NCI-H2081 (cell line): ENCODE data around the gene ZIC2.

Experiments
- DNase-seq, 2 experiments: peaks; one replicate each; lab custom pipeline; 2025; lab: John Stamatoyannopoulos, UW

ZIC2 gene

DNA sequence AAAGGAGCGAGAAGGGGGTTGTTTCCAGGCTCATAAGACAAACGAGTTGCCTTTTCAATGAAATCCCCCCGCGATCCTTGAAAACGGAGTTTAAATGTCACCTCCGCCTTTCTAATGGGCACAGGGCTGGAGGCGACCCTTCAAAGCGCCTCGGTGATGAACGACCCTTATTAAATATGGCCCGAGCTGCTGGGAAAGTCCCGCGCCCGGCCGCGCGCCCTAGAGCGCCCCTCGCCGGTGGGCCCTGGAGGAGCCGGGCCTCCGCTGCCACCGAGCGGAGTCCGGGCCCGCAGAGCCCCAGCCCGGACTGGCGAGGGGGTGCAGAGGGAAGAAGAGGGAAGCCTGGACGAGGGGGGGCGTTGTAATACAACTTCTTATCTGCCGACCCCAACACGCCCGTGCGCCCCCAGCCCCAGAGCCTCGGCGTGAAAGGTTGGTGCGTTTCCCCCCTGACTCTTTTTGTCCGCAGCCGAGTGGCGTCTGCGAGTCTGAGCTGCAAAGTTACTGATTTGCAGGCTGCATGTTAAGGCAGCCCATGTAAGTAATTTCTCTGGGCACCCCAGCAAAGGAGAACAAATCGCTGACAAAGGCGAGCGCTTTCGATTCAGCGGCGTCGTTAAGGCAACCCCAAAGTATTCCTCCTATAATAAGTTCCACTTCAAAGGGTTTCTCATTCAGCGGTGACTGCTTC lies 21.9 kb upstream of the ZIC2 start:
- no peak for DNase-seq

DNA sequence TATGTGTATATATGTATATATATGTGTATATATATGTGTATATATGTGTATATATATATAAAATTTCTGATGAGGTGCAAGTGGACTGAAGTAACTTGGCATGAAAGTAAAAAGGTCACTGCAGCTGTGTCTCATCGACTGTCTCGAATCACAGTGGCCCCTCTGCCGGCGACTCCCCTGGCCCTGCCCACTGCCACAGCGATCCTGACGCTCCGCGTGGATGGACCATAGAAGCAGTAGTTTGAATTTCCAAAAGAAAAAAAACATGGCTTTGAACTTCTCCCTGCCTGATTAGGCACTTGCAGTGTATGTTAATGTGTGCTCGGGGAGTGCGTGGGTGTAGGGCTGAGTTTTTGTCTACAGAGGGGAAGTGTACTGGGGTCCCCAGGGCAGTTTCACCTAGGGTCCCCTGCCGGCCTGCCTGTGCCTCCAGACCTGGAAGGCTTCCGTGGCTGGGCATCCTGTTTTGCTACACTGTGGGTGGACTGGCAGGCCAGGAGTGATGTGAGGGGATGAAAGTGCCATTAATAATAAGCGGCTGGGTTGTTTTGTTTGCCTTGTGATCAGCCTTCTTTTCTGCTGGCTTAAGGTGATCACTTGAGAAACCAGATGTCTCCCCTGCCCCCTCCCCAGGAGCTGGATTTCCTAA lies 20.8 kb upstream of the ZIC2 start:
- DNase-seq: peak in 1 of 2 experiments; percentile 47

DNA sequence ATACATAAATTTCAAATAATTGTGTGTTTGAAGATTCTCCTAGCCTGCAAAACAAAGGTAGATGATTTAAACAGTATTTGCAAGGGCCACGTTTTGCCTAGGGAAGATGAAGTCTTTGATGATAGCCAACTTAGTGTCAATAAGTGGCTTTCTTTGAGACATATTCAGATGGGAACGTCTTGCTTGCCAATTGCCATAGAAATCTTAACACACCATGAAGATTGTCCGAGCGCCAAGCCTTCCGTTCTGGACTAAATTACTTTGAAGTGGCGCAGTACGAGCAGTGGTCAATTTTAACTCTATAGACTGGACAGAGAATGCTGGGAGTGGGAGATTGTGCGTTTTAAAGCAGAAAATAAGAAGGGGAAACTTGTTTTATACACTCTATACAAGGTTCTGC lies 19.9 kb upstream of the ZIC2 start:
- DNase-seq: no peak

DNA sequence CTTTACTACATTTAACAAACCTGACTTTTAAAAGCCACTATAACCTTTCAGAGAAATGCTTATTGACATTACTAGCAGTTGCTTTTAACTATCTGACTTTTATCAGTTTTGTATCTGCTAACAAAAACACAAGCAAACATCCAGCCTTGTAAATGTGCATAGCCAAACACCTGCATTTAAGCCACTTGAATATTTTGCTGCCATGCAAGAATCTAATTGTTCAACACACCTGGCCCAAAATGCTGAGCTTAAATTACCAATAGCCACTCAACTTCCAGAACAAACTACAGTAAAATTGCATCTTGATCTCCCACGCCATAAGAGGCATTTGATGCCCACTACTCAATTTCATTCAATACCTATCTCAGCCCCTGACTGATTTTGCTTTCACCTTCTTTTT lies 19.3 kb upstream of the ZIC2 start:
- peak in 1 of 2 experiments; percentile 53 for DNase-seq

DNA sequence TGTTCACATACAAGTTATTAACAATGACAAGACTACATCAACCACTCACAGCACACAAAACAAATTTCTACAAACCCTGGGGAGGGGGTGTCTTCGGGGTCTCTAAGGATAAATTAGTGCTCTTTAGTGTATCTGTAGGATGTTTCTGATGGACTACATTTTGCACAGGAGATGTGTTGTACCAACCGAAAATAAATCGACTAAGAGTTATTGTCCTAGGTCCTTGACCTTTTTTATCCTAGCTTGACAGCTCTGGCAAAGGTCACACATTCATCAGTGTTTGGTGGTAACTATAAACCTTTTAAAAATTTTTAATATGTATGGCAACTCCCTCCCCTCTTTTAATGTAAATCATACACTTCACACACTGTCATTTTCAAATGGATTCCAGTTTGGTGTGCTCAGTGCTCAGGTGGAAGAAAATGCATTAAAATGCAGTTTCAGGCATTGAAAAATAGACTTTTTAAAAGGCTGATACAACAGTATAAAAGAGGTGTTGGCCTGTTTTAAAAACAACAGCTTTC lies 17.7 kb upstream of the ZIC2 start:
- DNase-seq: no peak

DNA sequence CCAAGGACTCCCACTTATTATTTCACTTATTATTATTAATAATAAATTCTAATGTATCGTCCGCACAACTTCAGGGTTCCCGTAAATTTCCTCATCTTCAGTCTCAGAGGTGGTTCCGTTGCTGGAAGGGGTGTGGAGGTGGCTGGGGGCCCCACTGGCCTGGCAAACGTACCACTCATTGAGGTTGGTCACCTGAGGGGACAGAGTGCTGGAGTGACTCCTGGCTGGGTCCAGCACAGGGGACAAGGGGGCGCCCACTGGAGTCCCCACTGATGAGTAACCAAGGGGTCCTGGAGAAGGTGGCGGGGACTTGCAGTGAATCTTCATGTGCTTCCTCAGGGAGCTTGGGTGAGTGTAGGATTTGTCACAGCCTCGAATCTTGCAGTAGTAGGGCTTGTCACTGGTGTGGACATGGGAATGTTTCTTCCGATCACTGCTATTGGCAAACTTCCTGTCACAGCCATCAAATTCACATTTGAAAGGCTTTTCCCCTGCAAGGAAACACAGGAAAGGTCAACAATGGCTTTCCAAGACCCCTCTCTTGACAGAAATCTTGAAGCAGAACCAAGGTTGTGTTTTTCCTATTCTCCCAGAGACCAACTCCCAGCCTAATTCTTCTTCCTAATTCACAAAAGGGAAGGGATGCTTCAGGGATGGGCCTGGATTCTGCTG lies 16.1 kb upstream of the ZIC2 start:
- no peak for DNase-seq

DNA sequence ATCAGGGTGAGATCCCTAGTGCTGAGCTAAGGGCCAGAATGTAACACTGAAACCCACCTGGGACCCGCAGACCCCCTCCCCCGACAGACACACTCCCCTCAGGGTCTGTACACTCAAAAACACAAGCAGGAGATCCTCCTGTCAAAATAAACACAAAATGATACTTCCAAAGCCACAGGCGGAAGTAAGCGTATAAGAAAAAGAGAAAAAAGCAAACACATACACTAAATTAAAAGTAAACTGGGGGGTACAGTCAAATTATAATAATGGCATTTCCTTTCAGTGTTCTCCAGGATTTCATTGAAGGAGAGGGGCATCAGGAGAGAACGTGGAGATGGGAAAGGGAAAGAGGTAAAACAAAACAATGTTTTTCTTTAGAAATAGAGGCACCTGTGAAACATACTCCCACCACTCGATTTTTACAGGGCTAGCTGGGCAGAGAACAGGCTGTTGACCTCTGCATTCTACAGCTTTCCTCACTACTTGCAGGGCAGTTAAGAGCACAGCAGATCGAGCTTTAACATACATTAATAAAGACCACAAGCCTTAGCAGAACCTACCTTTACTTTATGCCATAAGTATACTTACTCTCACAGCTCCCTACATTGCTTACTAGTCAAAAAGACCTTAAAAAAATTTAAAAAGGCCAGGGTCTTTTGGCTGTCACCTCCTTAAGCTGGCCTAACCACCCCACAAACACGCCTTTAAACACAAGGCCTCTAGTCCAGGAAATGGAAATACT lies 15.3 kb upstream of the ZIC2 start:
- no peak for DNase-seq

DNA sequence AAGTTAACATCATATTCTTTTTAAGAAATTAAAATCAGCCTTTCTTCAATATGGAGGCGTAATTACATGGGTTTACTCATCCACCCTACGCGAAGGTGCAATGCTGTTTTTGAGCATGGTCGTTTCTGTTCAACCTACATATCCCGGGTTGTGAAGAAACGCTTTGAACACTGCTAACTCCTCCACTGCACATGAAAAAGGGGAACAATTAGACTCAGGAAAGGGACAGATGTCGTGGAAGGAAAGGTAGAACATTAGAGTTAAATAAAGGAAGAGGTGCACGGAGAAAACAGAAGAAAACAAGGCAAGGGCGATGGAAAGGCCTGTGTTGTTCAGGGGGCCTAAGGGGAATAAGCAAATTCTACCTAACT lies 14.1 kb upstream of the ZIC2 start:
- peak in 1 of 2 experiments; percentile 43 for DNase-seq

DNA sequence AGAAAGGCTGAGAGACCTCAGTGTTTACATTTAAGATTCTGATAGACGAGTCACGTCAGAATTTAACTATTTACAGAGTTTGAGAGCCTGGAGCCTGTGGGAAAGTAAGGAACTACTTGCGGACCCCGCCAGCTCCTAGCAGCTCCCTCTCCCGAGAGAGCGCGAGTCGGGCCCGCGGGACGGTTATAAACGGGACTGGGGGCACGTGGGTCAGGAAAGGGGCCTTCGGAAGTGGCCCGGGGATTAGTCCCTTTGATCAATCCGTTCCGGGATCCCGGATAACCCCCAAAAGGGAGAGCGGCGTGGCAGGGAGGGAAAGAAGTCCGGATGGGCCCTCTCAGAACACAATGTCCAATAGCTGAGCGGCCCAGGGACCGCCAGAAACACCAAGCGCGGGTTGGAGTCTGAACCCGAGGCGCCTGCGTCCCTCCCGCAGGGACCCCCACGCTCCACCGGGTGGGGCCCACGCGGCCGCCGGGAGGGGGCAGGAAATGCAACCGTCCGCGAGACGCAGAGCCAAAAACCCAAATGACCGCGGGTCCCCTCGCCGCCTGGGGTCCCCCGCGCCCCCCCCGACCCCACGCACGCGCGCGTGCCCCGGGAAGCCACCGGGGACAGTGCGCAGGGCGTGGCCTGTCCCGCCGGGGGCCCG lies 13.6 kb upstream of the ZIC2 start:
- DNase-seq: peak; percentile 53 to 61

DNA sequence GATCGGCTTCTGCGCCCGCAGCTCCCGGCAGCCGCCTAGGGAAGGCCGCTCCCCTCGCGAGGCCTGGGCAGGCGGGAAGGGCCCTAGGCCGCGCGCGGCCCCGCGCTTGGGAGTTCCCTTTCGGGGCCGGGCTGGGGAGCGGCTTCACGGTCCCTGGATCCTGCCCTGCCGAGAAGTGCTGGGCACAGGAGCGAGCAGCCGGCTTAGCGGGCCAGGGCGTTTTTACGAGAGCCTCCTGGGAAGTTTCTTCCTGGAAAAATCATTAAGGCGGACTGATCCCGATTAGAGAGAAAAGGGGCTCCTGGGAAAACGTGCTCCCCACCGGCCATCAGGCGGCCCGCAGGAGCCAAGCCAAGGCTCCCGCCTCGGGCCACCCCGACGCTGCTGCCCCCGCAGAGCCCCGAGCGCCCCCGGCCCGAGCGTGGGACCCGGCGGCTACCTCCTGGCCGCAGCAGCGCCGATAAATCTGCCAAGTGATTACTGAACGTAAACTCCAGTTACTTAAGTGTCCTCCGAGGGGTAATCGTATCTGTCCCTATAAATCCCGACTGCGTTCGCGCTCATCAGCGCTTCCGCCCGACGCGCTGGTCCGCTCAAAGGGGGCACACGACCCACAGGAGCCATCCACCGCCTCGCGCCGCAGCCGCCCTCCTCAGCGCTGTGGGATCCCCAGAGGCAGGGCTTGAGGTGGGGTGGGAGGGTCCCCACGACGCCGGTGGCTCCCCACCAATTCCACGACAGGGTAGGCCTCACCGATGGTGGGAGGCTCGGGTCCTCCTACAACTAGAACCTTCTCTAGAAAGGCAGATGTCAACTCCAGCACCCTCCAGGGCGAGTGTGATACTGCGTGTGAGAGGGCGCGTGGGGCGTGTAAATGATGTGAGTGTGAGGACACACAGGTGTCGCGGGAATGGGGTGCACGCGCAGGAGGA lies 12.8 kb upstream of the ZIC2 start:
- no peak for DNase-seq

DNA sequence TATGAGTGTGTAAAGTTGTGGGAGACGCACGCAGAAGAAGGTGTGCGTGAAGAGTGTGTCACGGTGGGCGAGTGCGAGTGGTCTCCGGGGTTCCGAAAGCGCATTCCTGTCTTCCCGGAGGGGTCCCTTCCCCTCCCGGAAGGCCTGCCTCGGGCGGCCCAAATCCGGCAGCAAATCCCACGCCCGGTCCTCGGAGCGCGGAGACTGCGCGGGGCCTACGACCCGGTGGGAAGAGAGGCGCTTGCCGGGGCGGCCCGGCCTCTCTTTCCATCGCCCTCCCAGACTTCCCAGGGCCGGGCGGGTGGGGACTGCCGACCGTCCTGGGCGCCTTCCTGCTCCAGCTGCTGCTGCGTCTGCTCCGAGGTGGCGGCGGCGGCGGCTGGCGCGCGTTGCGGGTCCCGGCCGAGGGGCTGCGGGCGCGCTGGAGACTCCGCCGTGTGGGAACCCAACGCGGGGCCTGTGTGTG lies 12.1 kb upstream of the ZIC2 start:
- DNase-seq: no peak

DNA sequence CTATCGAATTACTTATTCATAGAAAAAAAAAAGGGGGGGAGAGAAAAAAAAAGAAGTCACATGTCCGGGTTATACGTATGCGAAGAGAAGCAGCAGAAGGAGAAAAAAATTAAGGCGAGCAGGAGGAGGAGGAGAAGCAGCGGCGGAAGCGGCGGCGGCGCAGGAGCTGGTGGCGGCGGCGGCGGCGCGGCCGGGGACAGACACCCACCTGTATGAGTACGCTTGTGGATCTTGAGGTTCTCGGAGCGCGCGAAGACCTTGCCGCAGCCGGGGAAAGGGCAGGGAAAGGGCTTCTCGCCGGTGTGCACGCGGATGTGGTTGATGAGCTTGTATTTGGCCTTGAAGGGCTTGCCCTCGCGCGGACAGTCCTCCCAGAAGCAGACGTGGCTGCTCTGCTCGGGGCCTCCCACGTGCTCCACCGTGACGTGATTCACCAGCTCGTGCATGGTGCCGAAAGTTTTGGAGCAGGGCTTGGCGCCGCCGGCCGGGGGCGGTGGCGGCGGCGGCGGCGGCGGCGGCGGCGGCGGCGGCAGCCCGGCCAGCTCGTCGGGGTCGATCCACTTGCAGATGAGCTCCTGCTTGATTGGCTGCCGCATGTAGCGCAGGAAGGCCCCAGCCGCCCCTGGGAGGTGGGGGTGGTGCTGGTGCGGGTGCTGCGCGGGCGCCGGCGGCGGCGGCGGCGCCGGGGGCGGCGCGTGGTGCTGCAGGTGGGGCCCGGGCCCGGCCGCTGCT lies 11.5 kb upstream of the ZIC2 start:
- peak; percentile 54 to 81 for DNase-seq

DNA sequence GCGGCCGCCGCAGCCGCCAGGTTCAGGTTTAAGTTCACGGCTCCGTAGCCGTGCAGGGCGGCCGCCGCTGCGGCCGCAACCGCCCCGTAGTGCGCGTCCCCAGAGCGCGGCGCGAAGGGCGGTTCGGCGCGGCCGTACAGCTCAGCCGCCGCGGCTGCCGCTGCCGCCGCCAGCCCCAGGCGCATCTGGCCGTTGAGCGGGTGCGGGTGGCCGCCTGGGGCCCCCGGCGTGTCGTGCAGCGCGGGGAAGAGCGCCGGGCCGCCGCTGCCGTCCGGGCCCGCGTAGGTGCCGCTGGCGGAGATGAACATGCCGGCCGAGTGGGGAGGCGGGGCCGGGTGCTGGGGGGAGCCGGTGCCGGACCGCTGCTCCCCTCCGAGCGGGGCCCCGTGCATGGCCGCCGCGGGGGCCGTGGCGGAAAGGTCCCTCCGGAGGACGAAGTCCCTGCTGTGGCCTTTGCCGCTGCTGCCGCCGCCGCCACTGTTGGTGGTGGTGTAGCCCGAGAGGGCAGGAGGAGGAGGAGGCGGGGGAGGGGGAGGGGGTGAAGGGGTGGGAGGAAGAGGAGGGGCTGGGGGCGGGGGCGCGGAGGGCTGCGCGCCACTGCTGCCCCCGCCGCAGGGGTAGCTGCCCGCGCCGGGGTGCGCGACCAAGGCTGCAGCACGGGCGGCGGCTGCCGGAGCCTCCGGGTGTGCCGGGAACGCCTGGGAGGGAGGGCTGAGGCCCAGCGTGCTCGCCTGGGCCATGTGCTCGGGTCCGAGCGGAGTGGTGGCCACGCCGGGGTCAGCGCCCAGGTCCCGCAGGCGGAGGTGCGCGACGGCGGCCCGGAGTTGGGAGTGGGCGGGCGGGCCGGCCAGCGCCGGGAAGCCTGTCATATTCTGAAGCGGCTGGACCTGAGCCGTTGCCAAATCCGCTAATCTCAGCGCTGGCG lies 10.7 kb upstream of the ZIC2 start:
- DNase-seq: peak; percentile 71 to 84

DNA sequence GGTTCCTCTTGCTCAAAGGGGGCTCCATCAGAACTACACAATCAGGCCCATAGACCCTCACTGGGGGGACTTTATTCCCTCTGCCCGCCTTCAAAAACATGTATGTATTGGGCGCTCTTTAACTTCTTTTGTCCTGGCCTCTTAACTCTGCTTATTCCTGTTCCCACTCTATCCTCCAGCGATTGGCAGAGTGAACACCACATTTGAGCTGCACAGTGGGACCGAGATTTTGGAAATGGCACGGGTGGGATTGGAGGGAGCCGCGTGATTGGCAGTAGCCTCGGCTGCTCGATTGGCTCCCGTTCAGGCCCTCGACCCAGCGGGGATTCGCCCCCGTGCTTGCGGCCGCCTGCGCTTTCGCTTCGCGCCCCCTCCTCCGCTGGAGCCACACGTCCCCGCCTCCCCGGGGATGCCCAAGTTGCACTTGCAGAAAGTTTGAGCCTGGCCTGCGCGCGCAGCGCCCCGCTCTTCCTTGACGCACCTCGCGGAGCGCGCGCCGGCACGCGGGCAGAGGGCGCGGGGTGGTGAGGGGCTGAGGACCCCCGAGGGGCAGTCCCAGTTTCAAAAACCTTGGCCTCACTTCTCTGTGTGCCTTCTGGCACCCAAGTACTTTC lies 9.9 kb upstream of the ZIC2 start, which contains the start of gene ZIC5:
ZIC5 (minus strand) TSS at position 192 of the 614 bp plus-strand sequence; CDS start at position 28, 164 bp downstream.
- DNase-seq: peak; percentile 49 to 71

DNA sequence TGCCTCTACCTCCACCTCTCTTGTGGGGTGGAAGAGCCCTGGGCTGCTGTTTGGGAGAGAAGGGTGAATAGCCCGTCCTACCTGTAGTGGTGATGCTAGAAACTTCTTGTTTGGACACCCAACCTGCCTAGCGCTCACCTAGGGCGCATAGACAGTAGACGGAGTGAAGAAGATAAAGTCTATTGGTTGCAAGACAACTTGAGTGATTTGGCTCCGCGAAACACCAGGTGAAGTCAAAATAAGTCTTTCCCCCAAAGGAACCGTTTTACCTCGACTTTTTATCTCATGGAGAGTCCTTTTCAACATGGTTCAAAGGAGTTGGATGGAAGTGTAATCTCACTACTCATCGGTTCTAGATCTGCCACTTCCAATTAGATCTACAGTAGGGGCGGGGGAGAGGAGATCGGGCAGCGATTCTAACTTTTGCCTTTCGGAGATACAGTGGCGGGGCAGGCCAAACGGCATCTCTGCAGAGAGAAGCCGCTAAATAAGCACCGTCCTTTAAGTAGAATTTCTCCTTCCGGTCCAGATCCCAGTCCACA lies 9.3 kb upstream of the ZIC2 start:
- DNase-seq: no peak

DNA sequence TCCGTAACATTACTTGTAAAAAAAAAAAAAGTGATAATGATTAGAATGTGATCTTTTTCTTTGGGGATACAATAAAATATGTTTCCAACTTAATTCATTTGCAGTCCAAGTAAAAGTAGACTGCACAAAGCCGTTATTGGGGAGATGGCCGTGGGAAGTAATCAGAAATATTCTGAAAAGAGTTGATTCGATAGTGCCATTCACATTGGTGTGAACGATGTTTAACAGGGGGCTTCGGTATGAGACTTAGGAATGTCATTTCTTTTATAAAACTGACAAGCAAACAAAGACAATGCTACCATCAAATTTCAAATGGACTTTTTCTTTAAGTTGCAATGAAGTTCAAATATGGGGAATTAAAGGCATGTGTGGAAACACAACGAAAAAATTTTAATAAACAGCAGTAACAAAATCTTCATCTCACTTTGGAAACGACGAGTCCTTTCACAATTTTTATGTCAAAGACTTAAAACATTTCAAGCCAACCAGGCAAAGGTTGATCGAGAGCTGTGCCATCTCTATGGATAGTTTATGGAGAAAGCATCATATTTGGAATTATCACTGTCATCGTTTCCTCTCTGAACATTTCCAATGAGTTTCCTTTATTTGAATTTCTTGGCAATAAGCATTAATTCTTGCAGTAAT lies 8.3 kb upstream of the ZIC2 start:
- no peak for DNase-seq

DNA sequence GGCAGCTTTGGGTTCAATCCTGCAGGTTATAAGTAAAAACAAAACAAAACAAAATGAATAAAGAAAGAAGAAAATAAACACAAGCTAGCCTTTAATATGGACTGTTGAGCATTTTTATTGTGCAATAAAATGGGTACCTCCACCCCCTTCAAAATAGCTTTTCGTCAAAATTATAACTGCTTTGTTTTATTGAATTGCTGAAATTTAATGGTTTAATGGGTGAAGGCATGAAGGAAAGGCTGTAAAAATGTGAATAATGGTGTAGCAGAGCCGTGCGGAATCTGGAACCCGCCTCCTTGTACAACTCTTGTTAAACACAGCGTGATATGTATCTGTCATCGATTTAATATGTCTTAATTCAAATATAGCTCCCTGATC lies 7.8 kb upstream of the ZIC2 start:
- no peak for DNase-seq
